ENCODE results near the gene KRTAP2-4.
"Not testable (repeated sequence)": the region's sequence is repeated elsewhere in the genome, so short reads cannot be mapped to it uniquely, and the experiment has no call there.

GRCh38 chr17:41054556-41054955, 11.1 kb downstream of the KRTAP2-4 start:
- TF ChIP-seq, protein P1, sequence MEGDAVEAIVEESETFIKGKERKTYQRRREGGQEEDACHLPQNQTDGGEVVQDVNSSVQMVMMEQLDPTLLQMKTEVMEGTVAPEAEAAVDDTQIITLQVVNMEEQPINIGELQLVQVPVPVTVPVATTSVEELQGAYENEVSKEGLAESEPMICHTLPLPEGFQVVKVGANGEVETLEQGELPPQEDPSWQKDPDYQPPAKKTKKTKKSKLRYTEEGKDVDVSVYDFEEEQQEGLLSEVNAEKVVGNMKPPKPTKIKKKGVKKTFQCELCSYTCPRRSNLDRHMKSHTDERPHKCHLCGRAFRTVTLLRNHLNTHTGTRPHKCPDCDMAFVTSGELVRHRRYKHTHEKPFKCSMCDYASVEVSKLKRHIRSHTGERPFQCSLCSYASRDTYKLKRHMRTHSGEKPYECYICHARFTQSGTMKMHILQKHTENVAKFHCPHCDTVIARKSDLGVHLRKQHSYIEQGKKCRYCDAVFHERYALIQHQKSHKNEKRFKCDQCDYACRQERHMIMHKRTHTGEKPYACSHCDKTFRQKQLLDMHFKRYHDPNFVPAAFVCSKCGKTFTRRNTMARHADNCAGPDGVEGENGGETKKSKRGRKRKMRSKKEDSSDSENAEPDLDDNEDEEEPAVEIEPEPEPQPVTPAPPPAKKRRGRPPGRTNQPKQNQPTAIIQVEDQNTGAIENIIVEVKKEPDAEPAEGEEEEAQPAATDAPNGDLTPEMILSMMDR (IDR thresholded peaks at IDR 0.05) = not testable (repeated sequence)
- not testable (repeated sequence) for TF ChIP-seq POLR2A (IDR thresholded peaks at IDR 0.05)
